A673 (cell line): ENCODE data around the gene MOGAT2. TPM values are rescaled to one million over a fixed set of nuclear protein-coding genes. Genes with fewer than 3 reads are reported as not detected.
A peak's percentile ranks its signal among the peaks of the same experiment; 100 is the strongest.

Source experiments
- BruUV-seq: library from RNA; stranded (reverse); fragments of 400-500 nt; replicated peaks from 2 replicates; lab custom pipeline; 2021; lab: Mats Ljungman, UMichigan
- CTCF ChIA-PET: fragments of 300-600 bp; sonication (Branson Sonifier 250); formaldehyde crosslinking; loops from one replicate; lab custom pipeline; 2022; ENCODE audit warnings: antibody characterized with exemption; lab: Charles Lee
- POLR2A ChIA-PET: fragments of 300-600 bp; sonication (Branson Sonifier 250); formaldehyde crosslinking; loops from one replicate; lab custom pipeline; 2022; ENCODE audit warnings: antibody characterized with exemption; ENCODE audit not compliant: low non-redundant PET; lab: Charles Lee
- DNase-seq: peaks from one replicate; pipeline ENCODE4 v3.0.0-alpha.2; 2015; ENCODE audit warnings: low spot score
- H3K27ac ChIP-seq: fragments of 200-600 bp; sonication (generic); 2 replicates; pipeline ENCODE4 v1.5.1; 2016; ENCODE audit warnings: mixed run types, low read depth, mild to moderate bottlenecking, mixed read lengths, antibody characterized with exemption, low read length; ENCODE audit not compliant: poor library complexity, severe bottlenecking
- H3K27me3 ChIP-seq: fragments of 200-600 bp; sonication (generic); replicated peaks from 2 replicates; pipeline ENCODE4 v1.6.1; 2017; ENCODE audit warnings: mixed run types, low read depth, mild to moderate bottlenecking, mixed read lengths, antibody characterized with exemption, low read length; ENCODE audit not compliant: insufficient read depth, poor library complexity
- H3K36me3 ChIP-seq: fragments of 200-600 bp; sonication (generic); 2 replicates; pipeline ENCODE4 v1.6.1; 2016; ENCODE audit warnings: mixed run types, mild to moderate bottlenecking, mixed read lengths, antibody characterized with exemption, low read length; ENCODE audit not compliant: insufficient read depth, poor library complexity, severe bottlenecking
- H3K4me1 ChIP-seq: fragments of 200-600 bp; sonication (generic); 2 replicates; pipeline ENCODE4 v1.6.1; 2017; ENCODE audit warnings: mixed run types, mild to moderate bottlenecking, mixed read lengths, antibody characterized with exemption, low read length; ENCODE audit not compliant: insufficient read depth, poor library complexity, severe bottlenecking
- H3K4me3 ChIP-seq: fragments of 200-600 bp; sonication (generic); 2 replicates; pipeline ENCODE4 v1.5.1; 2016; ENCODE audit warnings: low read depth, mixed run types, mild to moderate bottlenecking, mixed read lengths, low read length; ENCODE audit not compliant: poor library complexity, severe bottlenecking
- H3K9me3 ChIP-seq: fragments of 200-600 bp; sonication (generic); 2 replicates; pipeline ENCODE4 v1.6.1; 2016; ENCODE audit warnings: mixed run types, low read depth, mild to moderate bottlenecking, mixed read lengths, antibody characterized with exemption, low read length; ENCODE audit not compliant: poor library complexity, severe bottlenecking
- CTCF ChIP-seq: fragments of 300-800, 200-600 bp; sonication (generic); conservative IDR thresholded peaks from 2 replicates; pipeline ENCODE4 v1.5.1; 2017; ENCODE audit warnings: low read depth, mild to moderate bottlenecking, antibody characterized with exemption, low read length, moderate library complexity, mixed read lengths
- EZH2 ChIP-seq: fragments of 200-600 bp; sonication (generic); IDR thresholded peaks from 2 replicates; pipeline ENCODE4 v1.6.1; 2017; ENCODE audit warnings: borderline replicate concordance, low read depth, mild to moderate bottlenecking, mixed read lengths, antibody characterized with exemption, low read length; ENCODE audit not compliant: poor library complexity, severe bottlenecking
- intact Hi-C: fragments of 100-400 bp; cut with micrococcal nuclease; formaldehyde crosslinking; loops from one replicate; pipeline ENCODE4 v1.10.0; 2022; ENCODE audit not compliant: unreplicated experiment
- total RNA-seq: library from RNA; stranded (reverse); gene quantifications from 2 replicates; pipeline ENCODE4 v1.2.3, GENCODE V29; 2021

The MOGAT2 gene
- total RNA-seq, 1 experiment from 2014 or later: not detected

GRCh38 chr11:75728992-75729391 lies 11.4 kb downstream of the MOGAT2 start:
- BruUV-seq: no TSS peak
- intact Hi-C loops: no loop called here
- Histone ChIP-seq H3K36me3 (no peaks in the 10 kb centered on the region), H3K9me3 (no peaks in the 10 kb centered on the region), H3K27me3 (no peaks in the 10 kb centered on the region), H3K27ac (no peak overlapping the region), H3K4me1 (peaks cover 13% of the 10 kb centered on the region), H3K4me3 (no peak overlapping the region)
- TF ChIP-seq EZH2 (no peak), CTCF (no peak)
- ChIA-PET POLR2A (no interaction called here), CTCF (no interaction called here)
- no peak for DNase-seq

- H3K27me3 ChIP-seq: no peaks in the 10 kb centered on the region
- 0 out of 2 replicates have a peak, but pooled peaks have one; percentile 13 for TF ChIP-seq CTCF
- TF ChIP-seq EZH2: no peak
- no peaks in the 10 kb centered on the region for H3K9me3 ChIP-seq
- DNase-seq: no peak
- ChIA-PET CTCF (no interaction called here), POLR2A (no interaction called here)
- intact Hi-C loops: no loop called here
- H3K4me1 ChIP-seq: peaks cover 24% of the 10 kb centered on the region
- BruUV-seq: no TSS peak
- H3K4me3 ChIP-seq: no peak overlapping the region
- no peaks in the 10 kb centered on the region for H3K36me3 ChIP-seq
- no peak overlapping the region for H3K27ac ChIP-seq
These were observed 13.5 kb downstream of the MOGAT2 start for GRCh38 chr11:75731095-75731494.

- no peaks in the 10 kb centered on the region for H3K9me3 ChIP-seq
- CTCF ChIA-PET: no interaction called here
- TF ChIP-seq CTCF: no peak
- no peak for TF ChIP-seq EZH2
- H3K4me3 ChIP-seq: no peak overlapping the region
- BruUV-seq: no TSS peak
- H3K4me1 ChIP-seq: peaks cover 24% of the 10 kb centered on the region
- intact Hi-C loops: no loop called here
- H3K27ac ChIP-seq: no peak overlapping the region
- DNase-seq: no peak
- H3K36me3 ChIP-seq: no peaks in the 10 kb centered on the region
- POLR2A ChIA-PET: no interaction called here
- no peaks in the 10 kb centered on the region for H3K27me3 ChIP-seq
These were observed 15.4 kb downstream of the MOGAT2 start for GRCh38 chr11:75733071-75733430.
